ENCODE measurements around the gene C12orf57. TPM values are rescaled to one million over a fixed set of nuclear protein-coding genes. Genes with fewer than 3 reads are reported as not detected.
A peak's percentile ranks its signal among the peaks of the same experiment; 100 is the strongest.

C12orf57 gene
- total RNA-seq, 3 donors from 2014 or later (not counting 1 experiment from before 2014, with no cell fraction given) = 125 to 157 (median 126) TPM

GRCh38 chr12:6936194-6936635 lies 7.6 kb upstream of the C12orf57 start:
- H3K36me3 ChIP-seq (ENCODE audit: control insufficient read depth, insufficient read depth, low read length) = peaks cover 4% of the 10 kb centered on the region
- WGBS (ENCODE audit: insufficient coverage) = 84% methylated on average over 3 of the region's 3 CpGs

GRCh38 chr12:6936636-6937480 lies 7.0 kb upstream of the C12orf57 start:
- no peaks in the 10 kb centered on the region for H3K27me3 ChIP-seq (ENCODE audit: control insufficient read depth, insufficient read depth, low read length)
- H3K9me3 ChIP-seq (ENCODE audit: control insufficient read depth, insufficient read depth, low read length) = no peaks in the 10 kb centered on the region
- peak overlapping the region; percentile 83 for H3K4me3 Mint-ChIP-seq
- H3K4me1 ChIP-seq (ENCODE audit: control insufficient read depth, insufficient read depth, low read length) = peaks cover 27% of the 10 kb centered on the region
- H3K27me3 Mint-ChIP-seq (ENCODE audit: low read depth in 2 of 2) = no peaks in the 10 kb centered on the region
- no peaks in the 10 kb centered on the region for H3K9me3 Mint-ChIP-seq
- H3K4me1 Mint-ChIP-seq = peaks cover 11 to 35% of the 10 kb centered on the region in 2 donors
- DNase-seq (peak in 1 of 2 donors; percentile 71), ATAC-seq (no peak)
- H3K36me3 ChIP-seq (ENCODE audit: control insufficient read depth, insufficient read depth, low read length) = peaks cover 4% of the 10 kb centered on the region
- peak overlapping the region; percentile 82 to 90 for H3K27ac Mint-ChIP-seq
- H3K4me3 ChIP-seq (ENCODE audit: low read length) = peak overlapping the region; percentile 60
- H3K36me3 Mint-ChIP-seq = no peaks in the 10 kb centered on the region
- intact Hi-C loops (cut with micrococcal nuclease) = no loop called here
- TF ChIP-seq, protein P1, sequence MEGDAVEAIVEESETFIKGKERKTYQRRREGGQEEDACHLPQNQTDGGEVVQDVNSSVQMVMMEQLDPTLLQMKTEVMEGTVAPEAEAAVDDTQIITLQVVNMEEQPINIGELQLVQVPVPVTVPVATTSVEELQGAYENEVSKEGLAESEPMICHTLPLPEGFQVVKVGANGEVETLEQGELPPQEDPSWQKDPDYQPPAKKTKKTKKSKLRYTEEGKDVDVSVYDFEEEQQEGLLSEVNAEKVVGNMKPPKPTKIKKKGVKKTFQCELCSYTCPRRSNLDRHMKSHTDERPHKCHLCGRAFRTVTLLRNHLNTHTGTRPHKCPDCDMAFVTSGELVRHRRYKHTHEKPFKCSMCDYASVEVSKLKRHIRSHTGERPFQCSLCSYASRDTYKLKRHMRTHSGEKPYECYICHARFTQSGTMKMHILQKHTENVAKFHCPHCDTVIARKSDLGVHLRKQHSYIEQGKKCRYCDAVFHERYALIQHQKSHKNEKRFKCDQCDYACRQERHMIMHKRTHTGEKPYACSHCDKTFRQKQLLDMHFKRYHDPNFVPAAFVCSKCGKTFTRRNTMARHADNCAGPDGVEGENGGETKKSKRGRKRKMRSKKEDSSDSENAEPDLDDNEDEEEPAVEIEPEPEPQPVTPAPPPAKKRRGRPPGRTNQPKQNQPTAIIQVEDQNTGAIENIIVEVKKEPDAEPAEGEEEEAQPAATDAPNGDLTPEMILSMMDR (IDR thresholded peaks at IDR 0.05) = no peak
- 6% methylated on average over 36 of the region's 36 CpGs for WGBS (ENCODE audit: insufficient coverage)
- peak overlapping the region; percentile 74 for H3K27ac ChIP-seq (ENCODE audit: low read length)

More at GRCh38 chr12:6936194-6936635, 7.6 kb upstream of the C12orf57 start:
- peak overlapping the region; percentile 74 for H3K27ac ChIP-seq (ENCODE audit: low read length)
- no peaks in the 10 kb centered on the region for H3K36me3 Mint-ChIP-seq
- TF ChIP-seq, protein P1 (IDR thresholded peaks at IDR 0.05) = no peak
- ATAC-seq (no peak), DNase-seq (no peak)
- peak overlapping the region; percentile 82 to 90 for H3K27ac Mint-ChIP-seq
- no peaks in the 10 kb centered on the region for H3K27me3 Mint-ChIP-seq (ENCODE audit: low read depth in 2 of 2)
- peaks cover 27% of the 10 kb centered on the region for H3K4me1 ChIP-seq (ENCODE audit: control insufficient read depth, insufficient read depth, low read length)
- H3K4me3 ChIP-seq (ENCODE audit: low read length) = no peak overlapping the region
- peaks cover 11 to 35% of the 10 kb centered on the region in 2 donors for H3K4me1 Mint-ChIP-seq
- H3K9me3 ChIP-seq (ENCODE audit: control insufficient read depth, insufficient read depth, low read length) = no peaks in the 10 kb centered on the region
- H3K27me3 ChIP-seq (ENCODE audit: control insufficient read depth, insufficient read depth, low read length) = no peaks in the 10 kb centered on the region
- H3K4me3 Mint-ChIP-seq = peak overlapping the region; percentile 83
- intact Hi-C loops (cut with micrococcal nuclease) = no loop called here
- no peaks in the 10 kb centered on the region for H3K9me3 Mint-ChIP-seq

GRCh38 chr12:6937481-6938352 lies 6.1 kb upstream of the C12orf57 start:
- H3K4me1 Mint-ChIP-seq = peaks cover 11 to 35% of the 10 kb centered on the region in 2 donors
- Histone ChIP-seq H3K36me3 (ENCODE audit: control insufficient read depth, insufficient read depth, low read length) (peaks cover 4% of the 10 kb centered on the region), H3K27ac (ENCODE audit: low read length) (peak overlapping the region; percentile 74), H3K9me3 (ENCODE audit: control insufficient read depth, insufficient read depth, low read length) (no peaks in the 10 kb centered on the region), H3K4me1 (ENCODE audit: control insufficient read depth, insufficient read depth, low read length) (peaks cover 28% of the 10 kb centered on the region), H3K4me3 (ENCODE audit: low read length) (peak overlapping the region; percentile 60), H3K27me3 (ENCODE audit: control insufficient read depth, insufficient read depth, low read length) (no peaks in the 10 kb centered on the region)
- ATAC-seq (peak; percentile 96 to 99 (median 97)), DNase-seq (peak; percentile 88 to 99)
- H3K9me3 Mint-ChIP-seq = no peaks in the 10 kb centered on the region
- peak overlapping the region; percentile 82 to 90 for H3K27ac Mint-ChIP-seq
- H3K36me3 Mint-ChIP-seq = no peaks in the 10 kb centered on the region
- no peaks in the 10 kb centered on the region for H3K27me3 Mint-ChIP-seq (ENCODE audit: low read depth in 2 of 2)
- TF ChIP-seq, protein P1 (IDR thresholded peaks at IDR 0.05) = peak; percentile 86
- 0% methylated on average over 80 of the region's 80 CpGs for WGBS (ENCODE audit: insufficient coverage)
- peak overlapping the region; percentile 83 for H3K4me3 Mint-ChIP-seq
- intact Hi-C loops (cut with micrococcal nuclease) = loop anchor here (1.0 kb wide), 2 partner anchors 33 to 81 kb away; partner anchors contain the start of genes EMG1, LPCAT3 and PHB2
